B cell (primary cell): ENCODE data around the gene TLR5. TPM values are rescaled to one million over a fixed set of nuclear protein-coding genes. Genes with fewer than 3 reads are reported as not detected.

Experiments used
- ATAC-seq: fragments of 200-7000 bp; cut with Tn5 transposase; one replicate; pipeline ENCODE4 v1.10.0; 2021; ENCODE audit warnings: low read depth, mild to moderate bottlenecking, moderate number of reproducible peaks, moderate library complexity
- CTCF ChIA-PET: fragments of 350-600 bp; sonication (Branson Sonifier 250); formaldehyde crosslinking; loops from one replicate; lab custom pipeline; 2021; ENCODE audit warnings: antibody characterized with exemption, inconsistent platforms; lab: Charles Lee
- POLR2A ChIA-PET: fragments of 350-600 bp; sonication (Branson Sonifier 250); formaldehyde crosslinking; loops from one replicate; lab custom pipeline; 2021; ENCODE audit warnings: antibody characterized with exemption; lab: Charles Lee
- DNase-seq: peaks from one replicate; pipeline ENCODE4 v3.0.0; 2013
- H2AFZ ChIP-seq: 2 replicates; pipeline ENCODE4 v1.6.1; 2012; ENCODE audit warnings: mild to moderate bottlenecking, low read depth, low read length; ENCODE audit not compliant: insufficient read depth, poor library complexity, severe bottlenecking
- H3K27ac ChIP-seq, 2 donors: 1 replicate in 1 of 2; 2 replicates in 1 of 2; pipeline ENCODE4 v1.5.1; 2012 to 2013; ENCODE audit warnings: low read length in 2 of 2, mild to moderate bottlenecking in 2 of 2, moderate library complexity in 1 of 2
- H3K27me3 ChIP-seq, 4 experiments: fragments of 200-600 bp in 1 of 4; sonication (generic) in 1 of 4; replicated peaks in 1 of 4; 1 replicate in 2 of 4; 2 replicates in 2 of 4; pipeline versions ENCODE4 v1.6.1 to v1.7.0; 2013 to 2016; ENCODE audit warnings: low read length in 3 of 4, mild to moderate bottlenecking in 2 of 4, mixed read lengths in 1 of 4, moderate library complexity in 1 of 4; ENCODE audit not compliant: insufficient read depth in 4 of 4, control insufficient read depth in 3 of 4; ENCODE audit errors: control extremely low read depth in 1 of 4
- H3K36me3 ChIP-seq, 2 experiments: replicated peaks in 1 of 2; 1 replicate in 1 of 2; 2 replicates in 1 of 2; pipeline versions ENCODE4 v1.6.1 to v1.7.1; 2013; ENCODE audit warnings: low read length in 1 of 2; ENCODE audit not compliant: insufficient read depth in 2 of 2, control insufficient read depth in 1 of 2; ENCODE audit errors: control extremely low read depth in 1 of 2, extremely low read depth in 1 of 2
- H3K4me1 ChIP-seq, 2 donors: fragments of 200-600 bp in 1 of 2; sonication (generic) in 1 of 2; 1 replicate in 1 of 2; 2 replicates in 1 of 2; pipeline versions ENCODE4 v1.5.1 to v1.6.1; 2013 to 2017; ENCODE audit warnings: low read length in 2 of 2; ENCODE audit not compliant: control insufficient read depth in 2 of 2, insufficient read depth in 2 of 2
- H3K4me2 ChIP-seq: replicated peaks from 2 replicates; pipeline ENCODE3; 2012; ENCODE audit warnings: mild to moderate bottlenecking, low read depth, low read length; ENCODE audit not compliant: poor library complexity, severe bottlenecking
- H3K4me3 ChIP-seq, 5 experiments: fragments of 200-600 bp in 1 of 5; sonication (generic) in 1 of 5; 1 replicate in 3 of 5; 2 replicates in 2 of 5; pipeline versions ENCODE4 v1.5.1 to v1.7.0; 2011 to 2016; ENCODE audit warnings: low read length in 4 of 5, mild to moderate bottlenecking in 4 of 5, low read depth in 2 of 5, control low read depth in 1 of 5, moderate library complexity in 1 of 5; ENCODE audit not compliant: insufficient read depth in 1 of 5; ENCODE audit errors: control extremely low read depth in 1 of 5, extremely low read depth in 1 of 5
- H3K79me2 ChIP-seq: fragments of 200-600 bp; sonication (generic); one replicate; pipeline ENCODE4 v1.6.0; 2016; ENCODE audit warnings: low read length; ENCODE audit not compliant: control insufficient read depth, insufficient read depth
- H3K9ac ChIP-seq: fragments of 200-600 bp; sonication (generic); 2 replicates; pipeline ENCODE4 v1.6.1; 2017; ENCODE audit warnings: mild to moderate bottlenecking, low read length, moderate library complexity
- H3K9me3 ChIP-seq, 3 donors: one replicate each; pipeline versions ENCODE4 v1.6.1 to v1.7.1; 2013; ENCODE audit warnings: low read length in 2 of 3; ENCODE audit not compliant: control insufficient read depth in 2 of 3, insufficient read depth in 1 of 3; ENCODE audit errors: control extremely low read depth in 1 of 3
- H4K20me1 ChIP-seq: 2 replicates; pipeline ENCODE4 v1.6.0; 2012; ENCODE audit warnings: mild to moderate bottlenecking, low read length; ENCODE audit not compliant: insufficient read depth, control insufficient read depth, poor library complexity, severe bottlenecking
- H3K27ac Mint-ChIP-seq: one replicate; pipeline ENCODE4 v1.8.0; 2021; ENCODE audit warnings: mixed read lengths
- H3K27me3 Mint-ChIP-seq: one replicate; pipeline ENCODE4 v1.8.0; 2021; ENCODE audit warnings: mixed read lengths
- H3K4me1 Mint-ChIP-seq: one replicate; pipeline ENCODE4 v1.8.0; 2021; ENCODE audit warnings: mixed read lengths
- H3K4me3 Mint-ChIP-seq: one replicate; pipeline ENCODE4 v1.8.0; 2021; ENCODE audit warnings: mixed read lengths
- H3K9me3 Mint-ChIP-seq: one replicate; pipeline ENCODE4 v1.8.0; 2022; ENCODE audit warnings: mixed read lengths; ENCODE audit not compliant: insufficient read depth
- CTCF ChIP-seq: fragments of 200-600 bp; IDR thresholded peaks from one replicate; pipeline ENCODE4 v1.8.0; 2022; ENCODE audit warnings: antibody characterized with exemption, mild to moderate bottlenecking
- EZH2 ChIP-seq: IDR thresholded peaks from 2 replicates; pipeline ENCODE4 v1.6.1; 2012; ENCODE audit warnings: borderline replicate concordance, low read depth, mild to moderate bottlenecking, moderate library complexity, low read length; ENCODE audit not compliant: insufficient read depth, poor library complexity, severe bottlenecking
- whole genome bisulfite sequencing: methylation state at CpG from one replicate; pipeline ENCODE4 v1.1.5; 2013; ENCODE audit warnings: missing lambda C conversion rate; ENCODE audit not compliant: insufficient coverage; 5-methylcytosine and 5-hydroxymethylcytosine counted together
- intact Hi-C: fragments of 100-400 bp; cut with micrococcal nuclease; formaldehyde crosslinking; loops from one replicate; pipeline ENCODE4 v1.10.0; 2022
- polyA plus RNA-seq: library from polyadenylated mRNA; depleted of rRNA; stranded (reverse); fragments of >200 nt; gene quantifications from 2 replicates; pipeline ENCODE4 v1.2.3, GENCODE V29; 2012
- total RNA-seq, 2 donors: library from RNA; stranded (reverse); fragments of 120-200 nt in 1 of 2; gene quantifications; 1 replicate in 1 of 2; 2 replicates in 1 of 2; pipeline versions ENCODE4 v1.2.3 to v1.2.4, GENCODE V29; 2013 to 2022

The TLR5 gene
- total and polyA plus RNA-seq, 2 donors (not counting 1 experiment from before 2014, with no cell fraction given) = 0.21 TPM; not detected in 1

DNA sequence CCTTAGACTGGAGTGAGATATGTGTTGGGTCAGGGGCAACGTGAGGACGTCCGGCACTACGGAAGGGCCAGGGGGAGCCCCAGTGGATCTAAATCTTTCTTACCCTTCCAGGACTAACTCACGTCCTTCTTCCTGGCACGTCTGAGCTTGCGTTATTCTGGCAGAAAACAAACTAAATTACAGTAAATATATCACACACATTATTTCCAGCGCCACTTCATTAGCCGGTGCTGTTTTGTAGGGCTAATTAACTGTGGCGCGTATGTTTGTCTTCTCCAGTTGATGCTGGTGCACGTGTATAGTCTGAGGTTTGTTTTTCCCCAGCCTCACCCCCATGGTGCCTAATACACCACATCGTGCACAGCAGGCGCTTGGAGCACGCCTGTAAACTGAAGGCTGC is 59.2 kb downstream of the TLR5 start:
- no peaks in the 10 kb centered on the region for H3K36me3 ChIP-seq
- H3K27ac ChIP-seq = no peak overlapping the region
- H3K27me3 Mint-ChIP-seq = peaks cover 1% of the 10 kb centered on the region
- no peaks in the 10 kb centered on the region for H3K4me1 Mint-ChIP-seq
- no peak for ATAC-seq
- no peak for DNase-seq
- no peaks in the 10 kb centered on the region for H3K4me1 ChIP-seq
- no peak for TF ChIP-seq EZH2
- no peak for TF ChIP-seq CTCF
- H3K9me3 Mint-ChIP-seq = no peaks in the 10 kb centered on the region
- POLR2A ChIA-PET = no interaction called here
- H3K79me2 ChIP-seq = no peaks in the 10 kb centered on the region
- no peak overlapping the region for H3K4me3 ChIP-seq
- H3K27me3 ChIP-seq = no peaks in the 10 kb centered on the region
- 100% methylated on average over 5 of the region's 15 CpGs for WGBS
- no peaks in the 10 kb centered on the region for H4K20me1 ChIP-seq
- intact Hi-C loops = no loop called here
- H3K27ac Mint-ChIP-seq = no peak overlapping the region
- no peak overlapping the region for H3K4me3 Mint-ChIP-seq
- no peak overlapping the region for H3K4me2 ChIP-seq
- H2AFZ ChIP-seq = no peak overlapping the region
- CTCF ChIA-PET = interaction anchor here (1.3 to 3.1 kb wide), 3 partner anchors 347 to 449 kb away, joined by 3 to 17 read pairs (median 4); partner anchors contain the start of gene FAM177B
- H3K9me3 ChIP-seq = no peaks in the 10 kb centered on the region
- H3K9ac ChIP-seq = no peak overlapping the region

DNA sequence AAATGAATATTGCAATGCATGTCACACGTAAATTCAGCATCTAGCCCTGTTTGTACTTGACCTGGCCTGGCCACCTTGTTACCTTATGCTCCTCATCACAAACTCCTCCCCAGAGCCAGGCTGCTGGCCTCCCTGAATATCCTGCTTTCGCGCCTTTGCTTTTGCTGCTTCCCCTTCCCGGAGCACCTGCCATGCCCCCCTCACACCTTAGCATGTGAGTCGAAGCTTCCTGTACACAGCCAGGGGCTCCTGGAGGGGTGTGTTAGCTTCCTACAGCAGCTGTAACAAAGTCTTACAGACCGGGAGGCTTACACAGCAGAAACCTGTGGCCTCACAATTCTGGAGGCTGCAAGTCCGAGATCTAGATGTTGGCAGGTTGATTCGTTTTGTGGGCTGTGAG is 60.1 kb downstream of the TLR5 start:
- intact Hi-C loops = no loop called here
- DNase-seq (no peak), ATAC-seq (no peak)
- Histone ChIP-seq H3K4me1 (no peaks in the 10 kb centered on the region), H3K27ac (no peak overlapping the region), H3K9ac (no peak overlapping the region), H2AFZ (no peak overlapping the region), H3K4me2 (no peak overlapping the region), H3K79me2 (no peaks in the 10 kb centered on the region), H3K36me3 (no peaks in the 10 kb centered on the region), H4K20me1 (no peaks in the 10 kb centered on the region), H3K4me3 (no peak overlapping the region), H3K9me3 (no peaks in the 10 kb centered on the region), H3K27me3 (no peaks in the 10 kb centered on the region)
- POLR2A ChIA-PET = interaction anchor here (1.1 kb wide), 1 partner anchor 344 kb away, joined by 3 read pairs; no protein-coding TSS in a partner anchor
- WGBS = 58% methylated on average over 6 of the region's 8 CpGs
- CTCF ChIA-PET = interaction anchor here (1.1 to 3.1 kb wide), 7 partner anchors 285 to 429 kb away, joined by 6 to 35 read pairs (median 15); partner anchors contain the start of gene FAM177B
- no peak overlapping the region for H3K4me3 Mint-ChIP-seq
- peaks cover 2% of the 10 kb centered on the region for H3K27me3 Mint-ChIP-seq
- H3K27ac Mint-ChIP-seq = peak overlapping the region; percentile 72
- no peak for TF ChIP-seq EZH2
- no peak for TF ChIP-seq CTCF
- H3K4me1 Mint-ChIP-seq = no peaks in the 10 kb centered on the region
- no peaks in the 10 kb centered on the region for H3K9me3 Mint-ChIP-seq
